GM12891 (cell line): ENCODE data around the gene JCAD.

ENCODE experiments used
- POLR2A ChIP-seq: IDR thresholded peaks from 2 replicates; pipeline ENCODE4 v1.6.1; 2011; ENCODE audit warnings: low read depth, low read length, control low read depth
- POLR2AphosphoS5 ChIP-seq: IDR thresholded peaks from 2 replicates; pipeline ENCODE4 v1.6.1; 2011; ENCODE audit warnings: low read depth, low read length, control low read depth

GRCh38 chr10:29991382-29991781, 68.0 kb downstream of the JCAD start:
- TF ChIP-seq POLR2A (no peak), POLR2AphosphoS5 (no peak)
